HepG2 (cell line): Measurements from ENCODE around the gene FITM1. TPM values are rescaled to one million over a fixed set of nuclear protein-coding genes. Genes with fewer than 3 reads are reported as not detected.

Experiments
- ATAC-seq: fragments of 200-7000 bp; cut with Tn5 transposase; 3 replicates; pipeline ENCODE4 v1.9.1; 2020; ENCODE audit warnings: mild to moderate bottlenecking, moderate library complexity
- BruUV-seq: library from RNA; stranded (reverse); fragments of 400-500 nt; replicated peaks from 2 replicates; lab custom pipeline; 2021; lab: Mats Ljungman, UMichigan
- CTCF ChIA-PET: fragments of 300-600 bp; formaldehyde crosslinking; extraction: SDS; loops from one replicate; lab custom pipeline; 2021; ENCODE audit warnings: low total read pairs, inconsistent platforms, low intra/inter-chr PET ratio; lab: Yijun Ruan, JAX
- POLR2A ChIA-PET: fragments of 350-600 bp; sonication (Branson Sonifier 250); formaldehyde crosslinking; loops from one replicate; lab custom pipeline; 2020; ENCODE audit warnings: antibody characterized with exemption, inconsistent platforms; lab: Yijun Ruan, JAX
- DNase-seq: peaks from one replicate; pipeline ENCODE4 v3.0.0-alpha.2; 2015; ENCODE audit warnings: low spot score
- FAIRE-seq: peaks from 3 replicates; lab custom pipeline; 2011; peaks lifted over from hg19 to GRCh38; lab: Jason Lieb, UNC
- H2AFZ ChIP-seq: one replicate; pipeline ENCODE4 v1.6.1; 2011; ENCODE audit warnings: low read length, inconsistent platforms
- H3K27ac ChIP-seq: fragments of 300-600 bp; 3 replicates; pipeline ENCODE4 v1.8.0; 2011; ENCODE audit warnings: mixed run types, mild to moderate bottlenecking, mixed read lengths, low read length, inconsistent platforms; ENCODE audit not compliant: insufficient read depth; ENCODE audit errors: extremely low read length
- H3K27me3 ChIP-seq, 2 experiments: fragments of 200-600 bp in 1 of 2; 2 replicates in 1 of 2; 3 replicates in 1 of 2; pipeline versions ENCODE4 v1.6.0 to v1.8.0; 2011; ENCODE audit warnings: low read length in 2 of 2, mild to moderate bottlenecking in 2 of 2, moderate library complexity in 2 of 2, inconsistent platforms in 1 of 2; ENCODE audit not compliant: insufficient read depth in 2 of 2, control insufficient read depth in 1 of 2
- H3K36me3 ChIP-seq, 2 experiments: fragments of 200-600 bp in 1 of 2; replicated peaks in 1 of 2; 2 replicates in 1 of 2; 3 replicates in 1 of 2; pipeline versions ENCODE4 v1.5.1 to v1.8.0; 2011; ENCODE audit warnings: low read length in 2 of 2, inconsistent platforms in 1 of 2; ENCODE audit not compliant: insufficient read depth in 2 of 2, control insufficient read depth in 1 of 2
- H3K4me1 ChIP-seq: 2 replicates; pipeline ENCODE4 v1.5.1; 2012; ENCODE audit warnings: low read length, inconsistent platforms; ENCODE audit not compliant: insufficient read depth
- H3K4me2 ChIP-seq: 2 replicates; pipeline ENCODE4 v1.6.0; 2011; ENCODE audit warnings: low read depth, low read length, inconsistent platforms
- H3K4me3 ChIP-seq, 3 experiments: fragments of 200-600 bp in 1 of 3; sonication (generic), shearing (Covaris generic) in 1 of 3; replicated peaks in 1 of 3; 2 replicates each; pipeline ENCODE4 v1.5.1; 2011 to 2016; ENCODE audit warnings: low read length in 3 of 3, inconsistent platforms in 2 of 3, low read depth in 2 of 3, mild to moderate bottlenecking in 2 of 3, control low read depth in 1 of 3, mixed read lengths in 1 of 3; ENCODE audit not compliant: insufficient read depth in 1 of 3
- H3K79me2 ChIP-seq: one replicate; pipeline ENCODE4 v1.6.1; 2011; ENCODE audit warnings: low read length, inconsistent platforms; ENCODE audit not compliant: insufficient read depth
- H3K9ac ChIP-seq: 2 replicates; pipeline ENCODE4 v1.6.0; 2011; ENCODE audit warnings: mild to moderate bottlenecking, low read depth, low read length, inconsistent platforms; ENCODE audit not compliant: insufficient read depth
- H3K9me3 ChIP-seq: 2 replicates; pipeline ENCODE4 v1.5.1; 2012; ENCODE audit warnings: mild to moderate bottlenecking, low read length
- H4K20me1 ChIP-seq: 2 replicates; pipeline ENCODE4 v1.6.0; 2011; ENCODE audit warnings: inconsistent platforms, mild to moderate bottlenecking, low read length, moderate library complexity; ENCODE audit not compliant: insufficient read depth
- AGO2 ChIP-seq: fragments of 200-400 bp; formaldehyde crosslinking; optimal IDR thresholded peaks from 2 replicates; pipeline ENCODE3; 2017; ENCODE audit warnings: mild to moderate bottlenecking, low read depth, low read length, moderate library complexity
- AKAP8 ChIP-seq: sonication (generic); formaldehyde crosslinking; IDR thresholded peaks from 2 replicates; pipeline ENCODE4 v1.5.1; 2020; ENCODE audit warnings: mild to moderate bottlenecking, missing genetic modification reagents
- CSRNP1 ChIP-seq: sonication (generic); formaldehyde crosslinking; IDR thresholded peaks from 2 replicates; pipeline ENCODE4 v1.8.1; 2023; ENCODE audit warnings: mild to moderate bottlenecking, missing genetic modification reagents
- HMG20A ChIP-seq: IDR thresholded peaks from 2 replicates; pipeline ENCODE4 v1.6.1; 2016; ENCODE audit warnings: borderline replicate concordance
- HOXA7 ChIP-seq: sonication (generic); formaldehyde crosslinking; IDR thresholded peaks from 2 replicates; pipeline ENCODE4 v1.8.1; 2022; ENCODE audit warnings: mild to moderate bottlenecking, missing genetic modification reagents, moderate library complexity
- RARA ChIP-seq: IDR thresholded peaks from 2 replicates; pipeline ENCODE4 v1.6.1; 2016; ENCODE audit warnings: missing genetic modification reagents, missing compliant biosample characterization
- RBFOX2 ChIP-seq: fragments of 200-400 bp; formaldehyde crosslinking; IDR thresholded peaks from 2 replicates; pipeline ENCODE4 v1.6.1; 2017; ENCODE audit warnings: low read depth, mild to moderate bottlenecking, low read length
- ZNF580 ChIP-seq: IDR thresholded peaks from 2 replicates; pipeline ENCODE4 v1.6.1; 2016; ENCODE audit warnings: low read depth, borderline replicate concordance
- WGBS: methylation state at CpG from one replicate; pipeline ENCODE4 v1.1.6; 2017; ENCODE audit warnings: low lambda C conversion rate; 5-methylcytosine and 5-hydroxymethylcytosine counted together
- in situ Hi-C: cut with HindIII; loops from 2 replicates; pipeline ENCODE4 v1.10.0; 2017; ENCODE audit warnings: low pct_unique_long_range_greater_than_20kb; ENCODE audit not compliant: extremely low pct_ligation_motif_present
- intact Hi-C: fragments of 100-400 bp; cut with micrococcal nuclease; formaldehyde crosslinking; loops from one replicate; pipeline ENCODE4 v1.10.0; 2022; ENCODE audit not compliant: unreplicated experiment
- polyA plus RNA-seq, 8 experiments: library from polyadenylated mRNA; depleted of rRNA in 3 of 8; stranded (reverse) in 7 of 8; unstranded in 1 of 8; fragments of >200 nt; fragmentation: Illumina TruSeq in 4 of 8; extraction: Trizol in 4 of 8; gene quantifications; 2 replicates each; pipeline versions ENCODE4 v1.2.1 to v1.2.3, GENCODE V29; 2011 to 2016; ENCODE audit warnings: low read depth in 4 of 8, missing spikeins in 1 of 8, mixed read lengths in 1 of 8; ENCODE audit not compliant: insufficient read depth in 1 of 8
- total RNA-seq, 5 experiments: library from RNA; depleted of rRNA; stranded (reverse); fragments of >200 nt; fragmentation: Illumina TruSeq; extraction: Trizol; gene quantifications; 2 replicates each; pipeline ENCODE4 v1.2.3, GENCODE V29; 2016; ENCODE audit warnings: low read depth in 1 of 5

The FITM1 gene
- total and polyA plus RNA-seq, 2 of the 13 experiments (the other 11 are each of a cell fraction or from before 2014, with no cell fraction given), result 2.7 to 5.8 TPM

GRCh38 chr14:24177891-24178290 lies 47.4 kb downstream of the FITM1 start:
- no peaks in the 10 kb centered on the region for H3K4me1 ChIP-seq
- no peaks in the 10 kb centered on the region for H3K9me3 ChIP-seq
- H3K79me2 ChIP-seq, result no peaks in the 10 kb centered on the region
- no peak overlapping the region for H3K4me2 ChIP-seq
- no peak overlapping the region for H3K9ac ChIP-seq
- H3K27ac ChIP-seq, result no peak overlapping the region
- POLR2A ChIA-PET, result interaction anchor here (0.9 to 6.7 kb wide), 6 partner anchors 11 to 84 kb away, joined by 3 to 65 read pairs (median 5); partner anchors contain the start of genes EMC9, IPO4, IRF9 and MDP1
- in situ Hi-C loops, result no loop called here
- BruUV-seq, result no TSS peak
- FAIRE-seq, result no peak
- H3K4me3 ChIP-seq, result no peak overlapping the region
- CTCF ChIA-PET, result no interaction called here
- H3K27me3 ChIP-seq, result no peaks in the 10 kb centered on the region
- H4K20me1 ChIP-seq, result no peaks in the 10 kb centered on the region
- TF ChIP-seq RARA, result no peak
- TF ChIP-seq AGO2, result peak; percentile 56
- 0 out of 2 replicates have a peak, but pooled peaks have one; percentile 12 for TF ChIP-seq RBFOX2
- no peak for TF ChIP-seq HOXA7 (CRISPR knock-in tag)
- no peak for TF ChIP-seq ZNF580
- 0 out of 2 replicates have a peak, but pooled peaks have one; percentile 7 for TF ChIP-seq AKAP8
- TF ChIP-seq HMG20A (CRISPR knock-in tag), result no peak
- TF ChIP-seq CSRNP1, result no peak
- ATAC-seq, result peak; percentile 0; the same call in 1 of the 3 replicates
- 96% methylated on average over 14 of the region's 14 CpGs for WGBS
- H2AFZ ChIP-seq, result no peak overlapping the region
- intact Hi-C loops, result no loop called here
- DNase-seq, result no peak
- H3K36me3 ChIP-seq, result peaks cover 47 to 52% of the 10 kb centered on the region in 2 experiments
